H1 (cell line): Measurements from ENCODE around the gene LMNTD1. TPM values are rescaled to one million over a fixed set of nuclear protein-coding genes. Genes with fewer than 3 reads are reported as not detected.

Experiments
- CTCF ChIA-PET: fragments of 300-600 bp; sonication (Branson Sonifier 250); formaldehyde crosslinking; loops from one replicate; lab custom pipeline; 2021; ENCODE audit not compliant: partially characterized antibody; lab: Charles Lee
- POLR2A ChIA-PET: fragments of 300-600 bp; sonication (Branson Sonifier 250); formaldehyde crosslinking; loops from one replicate; lab custom pipeline; 2021; ENCODE audit warnings: inconsistent platforms; ENCODE audit not compliant: partially characterized antibody; lab: Charles Lee
- DNase-seq, 2 experiments: peaks; one replicate each; pipeline versions ENCODE4 v3.0.0 to v3.0.0-alpha.2; 2010 to 2022; ENCODE audit warnings: low spot score in 2 of 2, low read depth in 1 of 2, mixed read lengths in 1 of 2
- FAIRE-seq: peaks from 2 replicates; lab custom pipeline; 2011; peaks lifted over from hg19 to GRCh38; lab: Jason Lieb, UNC
- H2AFZ ChIP-seq: 2 replicates; pipeline ENCODE4 v1.8.1; 2012; ENCODE audit warnings: low read length, inconsistent platforms
- H2AK5ac ChIP-seq: 2 replicates; pipeline ENCODE4 v1.6.1; 2013; ENCODE audit warnings: low read depth, low read length
- H2BK120ac ChIP-seq: replicated peaks from 2 replicates; pipeline ENCODE3; 2013; ENCODE audit warnings: low read depth, low read length, inconsistent platforms
- H2BK12ac ChIP-seq: 2 replicates; pipeline ENCODE4 v1.6.1; 2013; ENCODE audit warnings: low read depth, low read length
- H2BK15ac ChIP-seq: 2 replicates; pipeline ENCODE4 v1.6.1; 2013; ENCODE audit warnings: low read length
- H2BK20ac ChIP-seq: 2 replicates; pipeline ENCODE4 v1.6.1; 2013; ENCODE audit warnings: low read length
- H2BK5ac ChIP-seq: 2 replicates; pipeline ENCODE4 v1.6.1; 2013; ENCODE audit warnings: low read depth, low read length
- H3K14ac ChIP-seq: 2 replicates; pipeline ENCODE4 v1.6.1; 2013; ENCODE audit warnings: inconsistent platforms; ENCODE audit not compliant: insufficient read length
- H3K18ac ChIP-seq: 2 replicates; pipeline ENCODE4 v1.6.1; 2013; ENCODE audit warnings: low read length; ENCODE audit errors: extremely low read depth
- H3K23ac ChIP-seq: 2 replicates; pipeline ENCODE4 v1.6.1; 2013; ENCODE audit warnings: inconsistent platforms; ENCODE audit not compliant: insufficient read length
- H3K23me2 ChIP-seq: 2 replicates; pipeline ENCODE4 v1.6.1; 2013; ENCODE audit warnings: low read depth, low read length
- H3K27ac ChIP-seq: 2 replicates; pipeline ENCODE4 v1.6.1; 2011; ENCODE audit warnings: low read depth, low read length, inconsistent platforms
- H3K27me3 ChIP-seq, 4 experiments: replicated peaks in 1 of 4; 1 replicate in 1 of 4; 2 replicates in 3 of 4; pipeline versions ENCODE4 v1.6.1 to v1.8.1; 2011 to 2013; ENCODE audit warnings: low read length in 3 of 4, mild to moderate bottlenecking in 3 of 4, inconsistent platforms in 2 of 4, mixed read lengths in 2 of 4, moderate library complexity in 1 of 4; ENCODE audit not compliant: control insufficient read depth in 3 of 4, insufficient read depth in 3 of 4; ENCODE audit errors: extremely low read depth in 1 of 4
- H3K36me3 ChIP-seq, 4 experiments: 2 replicates each; pipeline versions ENCODE4 v1.6.1 to v1.8.1; 2011 to 2013; ENCODE audit warnings: mild to moderate bottlenecking in 4 of 4, low read length in 3 of 4, moderate library complexity in 2 of 4, control low read depth in 1 of 4, inconsistent platforms in 1 of 4; ENCODE audit not compliant: insufficient read depth in 4 of 4, control insufficient read depth in 2 of 4
- H3K4ac ChIP-seq: replicated peaks from 2 replicates; pipeline ENCODE3; 2013; ENCODE audit warnings: low read length, low read depth, mixed read lengths, inconsistent platforms; ENCODE audit not compliant: insufficient read length
- H3K4me1 ChIP-seq, 4 experiments: replicated peaks in 1 of 4; 1 replicate in 1 of 4; 2 replicates in 3 of 4; pipeline versions ENCODE4 v1.6.1 to v1.8.1; 2011 to 2013; ENCODE audit warnings: low read length in 3 of 4, inconsistent platforms in 2 of 4, mixed read lengths in 1 of 4; ENCODE audit not compliant: insufficient read depth in 4 of 4, control insufficient read depth in 3 of 4
- H3K4me2 ChIP-seq, 2 experiments: 2 replicates each; pipeline versions ENCODE4 v1.6.1 to v1.8.1; 2011 to 2013; ENCODE audit warnings: low read depth in 2 of 2, low read length in 2 of 2, control low read depth in 1 of 2, inconsistent platforms in 1 of 2, mild to moderate bottlenecking in 1 of 2; ENCODE audit not compliant: insufficient read depth in 1 of 2
- H3K4me3 ChIP-seq, 4 experiments: fragments of 200-600, 300-600 bp in 1 of 4; sonication (generic), shearing (Covaris generic), sonication (Bioruptor Twin) in 1 of 4; 2 replicates each; pipeline versions ENCODE4 v1.5.1 to v1.8.1; 2011 to 2016; ENCODE audit warnings: low read length in 4 of 4, low read depth in 3 of 4, control low read depth in 2 of 4, inconsistent platforms in 2 of 4, mild to moderate bottlenecking in 2 of 4, mixed read lengths in 1 of 4, moderate library complexity in 1 of 4; ENCODE audit not compliant: insufficient read depth in 2 of 4; ENCODE audit errors: extremely low read depth in 1 of 4
- H3K56ac ChIP-seq: replicated peaks from 2 replicates; pipeline ENCODE3; 2013; ENCODE audit warnings: low read depth, mild to moderate bottlenecking, mixed read lengths, low read length, inconsistent platforms; ENCODE audit not compliant: insufficient read length
- H3K79me1 ChIP-seq: 2 replicates; pipeline ENCODE4 v1.6.1; 2013; ENCODE audit warnings: low read depth, low read length, control low read depth
- H3K79me2 ChIP-seq, 2 experiments: 2 replicates each; pipeline versions ENCODE4 v1.6.1 to v1.8.1; 2012 to 2013; ENCODE audit warnings: low read length in 2 of 2, mild to moderate bottlenecking in 2 of 2, inconsistent platforms in 1 of 2; ENCODE audit not compliant: insufficient read depth in 2 of 2, control insufficient read depth in 1 of 2
- H3K9ac ChIP-seq, 4 experiments: replicated peaks in 1 of 4; 1 replicate in 1 of 4; 2 replicates in 3 of 4; pipeline versions ENCODE4 v1.6.1 to v1.8.1; 2011 to 2013; ENCODE audit warnings: low read depth in 3 of 4, low read length in 3 of 4, control low read depth in 2 of 4, mild to moderate bottlenecking in 2 of 4, moderate library complexity in 2 of 4, inconsistent platforms in 1 of 4; ENCODE audit errors: extremely low read depth in 1 of 4
- H3K9me3 ChIP-seq, 2 experiments: 2 replicates each; pipeline versions ENCODE4 v1.6.1 to v1.8.1; 2012 to 2013; ENCODE audit warnings: mild to moderate bottlenecking in 2 of 2, moderate library complexity in 2 of 2, control low read depth in 1 of 2, inconsistent platforms in 1 of 2, low read depth in 1 of 2, low read length in 1 of 2, mixed read lengths in 1 of 2; ENCODE audit not compliant: insufficient read depth in 2 of 2
- H4K20me1 ChIP-seq, 2 experiments: replicated peaks in 1 of 2; 2 replicates each; pipeline versions ENCODE3 to v1.8.1; 2011 to 2013; ENCODE audit warnings: inconsistent platforms in 2 of 2, low read length in 2 of 2, mild to moderate bottlenecking in 1 of 2; ENCODE audit not compliant: insufficient read depth in 2 of 2, control insufficient read depth in 1 of 2
- H4K5ac ChIP-seq: 2 replicates; pipeline ENCODE4 v1.6.1; 2013; ENCODE audit warnings: low read length, low read depth, mixed read lengths, inconsistent platforms; ENCODE audit not compliant: insufficient read length
- H4K8ac ChIP-seq: 2 replicates; pipeline ENCODE4 v1.8.0; 2013; ENCODE audit warnings: mild to moderate bottlenecking, moderate library complexity, low read length, inconsistent platforms; ENCODE audit not compliant: insufficient read depth; ENCODE audit errors: extremely low read depth
- H4K91ac ChIP-seq: replicated peaks from 2 replicates; pipeline ENCODE3; 2013; ENCODE audit warnings: low read length, mixed read lengths, inconsistent platforms; ENCODE audit not compliant: insufficient read length
- CBX5 ChIP-seq: fragments of 300-800, 300-1000 bp; sonication (generic); IDR thresholded peaks from 2 replicates; pipeline ENCODE4 v1.7.1; 2016; ENCODE audit warnings: antibody characterized with exemption, low read length, low read depth
- SRF ChIP-seq: IDR thresholded peaks from 2 replicates; pipeline ENCODE4 v1.6.1; 2011; ENCODE audit warnings: mild to moderate bottlenecking, low read depth, low read length, moderate library complexity
- YY1 ChIP-seq: IDR thresholded peaks from 2 replicates; pipeline ENCODE4 v1.6.1; 2011; ENCODE audit warnings: low read depth, mild to moderate bottlenecking, low read length
- WGBS, 2 experiments: shearing (Covaris generic) in 1 of 2; methylation state at CpG; one replicate each; pipeline versions ENCODE4 v1.1.6 to v1.1.7; 2013 to 2015; ENCODE audit warnings: low lambda C conversion rate in 2 of 2, mixed read lengths in 2 of 2, inconsistent platforms in 1 of 2, low coverage in 1 of 2, missing lambda C conversion rate in 1 of 2; ENCODE audit not compliant: insufficient replicate concordance in 2 of 2, insufficient coverage in 1 of 2, insufficient read length in 1 of 2; ENCODE audit errors: extremely low coverage in 1 of 2, missing lambda C conversion rate in 1 of 2; 5-methylcytosine and 5-hydroxymethylcytosine counted together
- polyA plus RNA-seq, 7 experiments: library from polyadenylated mRNA; depleted of rRNA in 3 of 7; stranded (reverse) in 5 of 7; unstranded in 2 of 7; fragments of >200 nt in 5 of 7; fragments of 200-250 nt in 2 of 7; gene quantifications; 1 replicate in 5 of 7; 2 replicates in 1 of 7; 4 replicates in 1 of 7; pipeline versions ENCODE4 v1.2.1 to v1.2.3, GENCODE V29; 2011 to 2013; ENCODE audit warnings: missing spikeins in 2 of 7, mixed read lengths in 2 of 7
- total RNA-seq: library from RNA; stranded (reverse); fragmentation: NEBNext Ultra II Directional; extraction: Animal tissue kit (Norgen Biotek cat#: 25700); gene quantifications from 2 replicates; pipeline ENCODE4 v1.2.1, GENCODE V29; 2021

Gene LMNTD1
- total and polyA plus RNA-seq, 2 of the 8 experiments (the other 6 are each of a cell fraction or from before 2014, with no cell fraction given) = not detected

DNA sequence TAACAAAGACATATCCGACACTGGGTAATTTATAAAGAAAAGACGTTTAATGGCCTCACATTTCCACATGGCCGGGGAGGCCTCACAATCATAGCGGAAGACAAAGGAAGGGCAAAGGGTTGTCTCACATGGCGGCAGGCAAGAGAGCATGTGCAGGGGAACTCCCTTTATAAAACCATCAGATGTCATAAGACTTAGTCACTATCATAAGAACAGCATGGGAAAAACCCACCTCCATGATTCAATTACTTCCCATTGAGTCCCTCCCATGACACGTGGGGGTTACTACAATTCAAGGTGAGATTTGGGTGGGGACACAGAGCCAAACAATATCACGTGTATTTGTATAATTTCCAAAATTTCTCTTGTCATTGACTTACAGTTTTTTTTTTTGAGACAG, 5.5 kb upstream of the LMNTD1 start:
- H3K27ac ChIP-seq = no peak overlapping the region
- no peaks in the 10 kb centered on the region; a peak in 1 of 7 replicates for H3K27me3 ChIP-seq
- no peak overlapping the region for H2AFZ ChIP-seq
- ChIA-PET CTCF (interaction anchor here (1.2 to 2.1 kb wide), 3 partner anchors 10 to 531 kb away, joined by 4 to 5 read pairs (median 5); no protein-coding TSS in a partner anchor), POLR2A (no interaction called here)
- H3K14ac ChIP-seq = no peak overlapping the region
- no peak overlapping the region for H3K4ac ChIP-seq
- H3K36me3 ChIP-seq = no peaks in the 10 kb centered on the region
- no peak overlapping the region for H3K18ac ChIP-seq
- no peak overlapping the region for H4K8ac ChIP-seq
- H4K5ac ChIP-seq = no peak overlapping the region
- no peak overlapping the region for H4K91ac ChIP-seq
- no peaks in the 10 kb centered on the region for H3K79me2 ChIP-seq
- no peak for DNase-seq
- H3K23me2 ChIP-seq = no peaks in the 10 kb centered on the region
- H2BK20ac ChIP-seq = no peak overlapping the region
- no peaks in the 10 kb centered on the region for H3K79me1 ChIP-seq
- no peak overlapping the region for H3K4me2 ChIP-seq
- no peaks in the 10 kb centered on the region for H4K20me1 ChIP-seq
- H3K4me3 ChIP-seq = no peak overlapping the region
- no peak overlapping the region for H3K9ac ChIP-seq
- FAIRE-seq = no peak
- no peaks in the 10 kb centered on the region for H3K4me1 ChIP-seq
- 91% methylated on average over 7 of the region's 7 CpGs; no CpG with 5 or more reads in 1 of the 2 experiments for WGBS, 2 experiments
- H3K56ac ChIP-seq = no peak overlapping the region
- no peak overlapping the region for H2AK5ac ChIP-seq
- no peak overlapping the region for H2BK12ac ChIP-seq
- no peak for TF ChIP-seq SRF
- no peak for TF ChIP-seq CBX5
- TF ChIP-seq YY1 = no peak
- peaks cover 0 to 4% of the 10 kb centered on the region in 2 experiments; a peak in 1 of 4 replicates for H3K9me3 ChIP-seq
- no peak overlapping the region for H2BK120ac ChIP-seq
- no peak overlapping the region for H3K23ac ChIP-seq
- H2BK5ac ChIP-seq = no peak overlapping the region
- H2BK15ac ChIP-seq = no peak overlapping the region
